CD4-positive, alpha-beta T cell (primary cell): ENCODE data around the gene UBE3B. TPM values are rescaled to one million over a fixed set of nuclear protein-coding genes. Genes with fewer than 3 reads are reported as not detected.

Experiments
- ATAC-seq: fragments of 200-7000 bp; cut with Tn5 transposase; one replicate; pipeline ENCODE4 v1.10.0; 2022; ENCODE audit warnings: mild to moderate bottlenecking; ENCODE audit not compliant: poor library complexity
- CTCF ChIA-PET: fragments of 350-600 bp; sonication (Branson Sonifier 250); formaldehyde crosslinking; loops from one replicate; lab custom pipeline; 2021; ENCODE audit warnings: antibody characterized with exemption, inconsistent platforms; lab: Charles Lee
- POLR2A ChIA-PET: fragments of 350-600 bp; sonication (Branson Sonifier 250); formaldehyde crosslinking; loops from one replicate; lab custom pipeline; 2021; ENCODE audit warnings: antibody characterized with exemption, inconsistent platforms; lab: Charles Lee
- DNase-seq, 14 experiments: peaks; one replicate each; pipeline ENCODE4 v3.0.0-alpha.2; 2013 to 2020; ENCODE audit warnings: mixed read lengths in 2 of 14
- H3K27ac ChIP-seq, 2 donors: one replicate each; pipeline versions ENCODE4 v1.5.1 to v1.7.0; 2013; ENCODE audit warnings: low read length in 2 of 2, low read depth in 1 of 2, mild to moderate bottlenecking in 1 of 2
- H3K27me3 ChIP-seq, 2 experiments: 1 replicate in 1 of 2; 2 replicates in 1 of 2; pipeline versions ENCODE4 v1.6.1 to v1.7.0; 2013; ENCODE audit warnings: low read length in 2 of 2, control low read depth in 1 of 2, mild to moderate bottlenecking in 1 of 2, moderate library complexity in 1 of 2; ENCODE audit not compliant: insufficient read depth in 2 of 2, control insufficient read depth in 1 of 2
- H3K36me3 ChIP-seq: one replicate; pipeline ENCODE4 v1.6.1; 2013; ENCODE audit warnings: low read length, control low read depth; ENCODE audit not compliant: insufficient read depth
- H3K4me1 ChIP-seq: one replicate; pipeline ENCODE4 v1.6.1; 2013; ENCODE audit warnings: low read length, control low read depth; ENCODE audit not compliant: insufficient read depth
- H3K4me3 ChIP-seq: one replicate; pipeline ENCODE4 v1.5.1; 2013; ENCODE audit warnings: mild to moderate bottlenecking, low read length, moderate library complexity
- H3K9me3 ChIP-seq, 2 experiments: 1 replicate in 1 of 2; 2 replicates in 1 of 2; pipeline versions ENCODE4 v1.6.1 to v1.7.0; 2013; ENCODE audit warnings: low read length in 2 of 2, mild to moderate bottlenecking in 2 of 2, control low read depth in 1 of 2, moderate library complexity in 1 of 2; ENCODE audit not compliant: control insufficient read depth in 1 of 2, insufficient read depth in 1 of 2
- H3K27ac Mint-ChIP-seq: one replicate; pipeline ENCODE4 v1.8.0; 2020; ENCODE audit warnings: mixed read lengths
- H3K27me3 Mint-ChIP-seq: one replicate; pipeline ENCODE4 v1.8.0; 2021; ENCODE audit warnings: mixed read lengths
- H3K36me3 Mint-ChIP-seq: one replicate; pipeline ENCODE4 v1.8.0; 2021; ENCODE audit warnings: low read depth, mixed read lengths
- H3K4me1 Mint-ChIP-seq: one replicate; pipeline ENCODE4 v1.8.0; 2021; ENCODE audit warnings: low read depth, mixed read lengths
- H3K4me3 Mint-ChIP-seq: one replicate; pipeline ENCODE4 v1.8.0; 2020; ENCODE audit warnings: mild to moderate bottlenecking, mixed read lengths
- H3K9me3 Mint-ChIP-seq: one replicate; pipeline ENCODE4 v1.8.0; 2020; ENCODE audit warnings: mixed read lengths
- intact Hi-C, 2 experiments: fragments of 100-400 bp; cut with DNase I in 1 of 2; cut with micrococcal nuclease in 1 of 2; formaldehyde crosslinking; loops; one replicate each; pipeline versions ENCODE4 v1.15.1 to v1.9.0; 2023 to 2025; cut with DNase I, micrococcal nuclease
- total RNA-seq, 174 experiments: library from RNA in 2 of 174; stranded (reverse) in 2 of 174; gene quantifications; one replicate each; pipeline ENCODE4 v1.2.3 and lab custom pipeline; 2021 to 2026
- TF ChIP-seq, protein P1 (sequence below): fragments of 200-600 bp; IDR thresholded peaks from one replicate; pipeline ENCODE4 v1.8.0; 2022; ENCODE audit warnings: antibody characterized with exemption, mild to moderate bottlenecking

Gene UBE3B
- total RNA-seq, 2 experiments from 2014 or later: 17.2 to 19.9 TPM

GRCh38 chr12:109567967-109568366 is 90.5 kb downstream of the UBE3B start:
- Mint-ChIP-seq H3K4me3 (no peak overlapping the region), H3K27ac (no peak overlapping the region), H3K27me3 (no peaks in the 10 kb centered on the region), H3K9me3 (no peaks in the 10 kb centered on the region), H3K4me1 (peaks cover 7% of the 10 kb centered on the region), H3K36me3 (peaks cover 66% of the 10 kb centered on the region)
- H3K27me3 ChIP-seq: no peaks in the 10 kb centered on the region
- peaks cover 0 to 8% of the 10 kb centered on the region in 2 experiments for H3K9me3 ChIP-seq
- no peak overlapping the region for H3K4me3 ChIP-seq
- intact Hi-C loops: no loop called here
- DNase-seq (no peak), ATAC-seq (no peak)
- H3K27ac ChIP-seq: no peak overlapping the region
- CTCF ChIA-PET: no interaction called here
- POLR2A ChIA-PET: no interaction called here
- H3K36me3 ChIP-seq: peaks cover 25% of the 10 kb centered on the region
- TF ChIP-seq, protein P1, sequence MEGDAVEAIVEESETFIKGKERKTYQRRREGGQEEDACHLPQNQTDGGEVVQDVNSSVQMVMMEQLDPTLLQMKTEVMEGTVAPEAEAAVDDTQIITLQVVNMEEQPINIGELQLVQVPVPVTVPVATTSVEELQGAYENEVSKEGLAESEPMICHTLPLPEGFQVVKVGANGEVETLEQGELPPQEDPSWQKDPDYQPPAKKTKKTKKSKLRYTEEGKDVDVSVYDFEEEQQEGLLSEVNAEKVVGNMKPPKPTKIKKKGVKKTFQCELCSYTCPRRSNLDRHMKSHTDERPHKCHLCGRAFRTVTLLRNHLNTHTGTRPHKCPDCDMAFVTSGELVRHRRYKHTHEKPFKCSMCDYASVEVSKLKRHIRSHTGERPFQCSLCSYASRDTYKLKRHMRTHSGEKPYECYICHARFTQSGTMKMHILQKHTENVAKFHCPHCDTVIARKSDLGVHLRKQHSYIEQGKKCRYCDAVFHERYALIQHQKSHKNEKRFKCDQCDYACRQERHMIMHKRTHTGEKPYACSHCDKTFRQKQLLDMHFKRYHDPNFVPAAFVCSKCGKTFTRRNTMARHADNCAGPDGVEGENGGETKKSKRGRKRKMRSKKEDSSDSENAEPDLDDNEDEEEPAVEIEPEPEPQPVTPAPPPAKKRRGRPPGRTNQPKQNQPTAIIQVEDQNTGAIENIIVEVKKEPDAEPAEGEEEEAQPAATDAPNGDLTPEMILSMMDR: no peak
- peaks cover 8% of the 10 kb centered on the region for H3K4me1 ChIP-seq

GRCh38 chr12:109568486-109568885 is 91.1 kb downstream of the UBE3B start:
- H3K36me3 Mint-ChIP-seq: peaks cover 72% of the 10 kb centered on the region
- intact Hi-C loops: no loop called here
- Histone ChIP-seq H3K9me3 (peaks cover 0 to 2% of the 10 kb centered on the region in 2 experiments), H3K4me3 (no peak overlapping the region), H3K27ac (no peak overlapping the region), H3K27me3 (no peaks in the 10 kb centered on the region), H3K36me3 (peaks cover 25% of the 10 kb centered on the region), H3K4me1 (peaks cover 12% of the 10 kb centered on the region)
- ChIA-PET CTCF (no interaction called here), POLR2A (no interaction called here)
- H3K27me3 Mint-ChIP-seq: no peaks in the 10 kb centered on the region
- DNase-seq (no peak), ATAC-seq (no peak)
- TF ChIP-seq, protein P1: no peak
- H3K4me3 Mint-ChIP-seq: no peak overlapping the region
- H3K27ac Mint-ChIP-seq: no peak overlapping the region
- H3K9me3 Mint-ChIP-seq: no peaks in the 10 kb centered on the region
- H3K4me1 Mint-ChIP-seq: peaks cover 12% of the 10 kb centered on the region

GRCh38 chr12:109571773-109572505 is 94.5 kb downstream of the UBE3B start:
- no peaks in the 10 kb centered on the region for H3K9me3 ChIP-seq
- H3K4me1 ChIP-seq: peaks cover 19% of the 10 kb centered on the region
- H3K27me3 ChIP-seq: no peaks in the 10 kb centered on the region
- H3K27ac ChIP-seq: no peak overlapping the region
- H3K4me1 Mint-ChIP-seq: peaks cover 29% of the 10 kb centered on the region
- H3K36me3 Mint-ChIP-seq: peaks cover 66% of the 10 kb centered on the region
- H3K36me3 ChIP-seq: peaks cover 24% of the 10 kb centered on the region
- H3K9me3 Mint-ChIP-seq: no peaks in the 10 kb centered on the region
- no peak for ATAC-seq
- H3K4me3 Mint-ChIP-seq: peak overlapping the region; percentile 17
- ChIA-PET CTCF (no interaction called here), POLR2A (interaction anchor here (2.5 kb wide), 1 partner anchor 142 kb away, joined by 10 read pairs; the partner anchor contains the start of gene FAM222A)
- intact Hi-C loops: loop anchor here in 1 of 2 experiments (2.0 to 10.0 kb wide), 9 partner anchors 139 to 1887 kb away; partner anchors contain the start of genes ALKBH2, ANKRD13A, ATP2A2 and FICD
- TF ChIP-seq, protein P1: no peak
- peak overlapping the region; percentile 95 for H3K27ac Mint-ChIP-seq
- H3K4me3 ChIP-seq: no peak overlapping the region
- no peak for DNase-seq
- no peaks in the 10 kb centered on the region for H3K27me3 Mint-ChIP-seq
